ENCODE measurements around the gene ZNF81.
A peak's percentile ranks its signal among the peaks of the same experiment; 100 is the strongest.
"Not testable (repeated sequence)": the region's sequence is repeated elsewhere in the genome, so short reads cannot be mapped to it uniquely, and the experiment has no call there.

ZNF81 gene

GRCh38 chrX:47936224-47936939, 99.7 kb downstream of the ZNF81 start:
- DNase-seq (ENCODE audit: low spot score): no peak

- no peak for DNase-seq (ENCODE audit: low spot score)
Measured at GRCh38 chrX:47936940-47937317, 100.2 kb downstream of the ZNF81 start.

- no peak for DNase-seq (ENCODE audit: low spot score)
Measured at GRCh38 chrX:47940448-47940847, 103.7 kb downstream of the ZNF81 start.

GRCh38 chrX:47941423-47941822, 104.7 kb downstream of the ZNF81 start:
- no peak for DNase-seq (ENCODE audit: low spot score)

- not testable (repeated sequence) for DNase-seq (ENCODE audit: low spot score)
Measured at GRCh38 chrX:47955295-47955694, 118.6 kb downstream of the ZNF81 start.

- DNase-seq (ENCODE audit: low spot score): no peak
Measured at GRCh38 chrX:47956016-47956415, 119.3 kb downstream of the ZNF81 start.

- DNase-seq (ENCODE audit: low spot score): not testable (repeated sequence)
Measured at GRCh38 chrX:47958206-47958605, 121.5 kb downstream of the ZNF81 start.

GRCh38 chrX:47958761-47959342, 122.2 kb downstream of the ZNF81 start:
- peak; percentile 37 for DNase-seq (ENCODE audit: low spot score)

GRCh38 chrX:47960406-47960805, 123.7 kb downstream of the ZNF81 start:
- DNase-seq (ENCODE audit: low spot score): no peak

GRCh38 chrX:47961830-47962229, 125.1 kb downstream of the ZNF81 start:
- not testable (repeated sequence) for DNase-seq (ENCODE audit: low spot score)

GRCh38 chrX:47965526-47965925, 128.8 kb downstream of the ZNF81 start:
- not testable (repeated sequence) for DNase-seq (ENCODE audit: low spot score)
